Measurements from ENCODE around the gene AGBL1.

GRCh38 chr15:86403914-86404583, 324.4 kb downstream of the AGBL1 start:
- TF ChIP-seq EZH2 (IDR thresholded peaks at IDR 0.05; ENCODE audit: borderline replicate concordance, low read depth, low read length, severe bottlenecking) (no peak), CTCF (IDR thresholded peaks at IDR 0.05; ENCODE audit: extremely low read depth in 1 of 2, insufficient read depth in 1 of 2, low read depth in 1 of 2, low read length in 2 of 2) (no peak), JUN (IDR thresholded peaks at IDR 0.05; ENCODE audit: borderline replicate concordance, insufficient read depth, insufficient read length, low read depth) (no peak), POLR2A (IDR thresholded peaks at IDR 0.05; ENCODE audit: low read depth, low read length) (no peak), POLR2AphosphoS5 (IDR thresholded peaks at IDR 0.05; ENCODE audit: insufficient read depth, low read depth, low read length) (no peak), MAX (IDR thresholded peaks at IDR 0.05; ENCODE audit: insufficient read depth, insufficient read length) (no peak), FOS (IDR thresholded peaks at IDR 0.05; ENCODE audit: borderline replicate concordance, insufficient read depth, low read length) (no peak)

Data from endothelial cell of umbilical vein (primary cell).